Kidney (tissue), 14 donors: ENCODE data around the gene C16orf74. TPM values are rescaled to one million over a fixed set of nuclear protein-coding genes. Genes with fewer than 3 reads are reported as not detected.
A peak's percentile ranks its signal among the peaks of the same experiment; 100 is the strongest.

ENCODE experiments used
- DNase-seq, 5 donors: peaks; one replicate each; pipeline ENCODE4 v3.0.0-alpha.2; 2013 to 2020
- FAIRE-seq: peaks from 2 replicates; lab custom pipeline; 2012; peaks lifted over from hg19 to GRCh38; lab: Jason Lieb, UNC
- H3K27ac ChIP-seq, 2 donors: one replicate each; pipeline ENCODE4 v1.7.0; 2013; ENCODE audit warnings: low read depth in 2 of 2, low read length in 2 of 2, inconsistent platforms in 1 of 2
- H3K27me3 ChIP-seq: one replicate; pipeline ENCODE4 v1.7.1; 2013; ENCODE audit warnings: low read length, inconsistent platforms; ENCODE audit not compliant: control insufficient read depth, insufficient read depth
- H3K36me3 ChIP-seq, 3 donors: one replicate each; pipeline versions ENCODE4 v1.7.0 to v1.7.1; 2013; ENCODE audit warnings: low read length in 3 of 3, control low read depth in 1 of 3, inconsistent platforms in 1 of 3; ENCODE audit not compliant: insufficient read depth in 3 of 3, control insufficient read depth in 2 of 3
- H3K4me1 ChIP-seq, 3 donors: one replicate each; pipeline versions ENCODE4 v1.7.0 to v1.7.1; 2013; ENCODE audit warnings: low read length in 3 of 3, inconsistent platforms in 1 of 3, low read depth in 1 of 3; ENCODE audit not compliant: control insufficient read depth in 2 of 3, insufficient read depth in 2 of 3
- H3K4me3 ChIP-seq, 3 donors: one replicate each; pipeline versions ENCODE4 v1.7.0 to v1.8.1; 2013; ENCODE audit warnings: low read length in 3 of 3, control low read depth in 1 of 3, inconsistent platforms in 1 of 3
- H3K9ac ChIP-seq, 3 donors: one replicate each; pipeline versions ENCODE4 v1.7.0 to v1.7.1; 2013; ENCODE audit warnings: low read length in 3 of 3, control low read depth in 1 of 3, inconsistent platforms in 1 of 3
- H3K9me3 ChIP-seq, 3 donors: one replicate each; pipeline versions ENCODE4 v1.7.0 to v1.7.1; 2013; ENCODE audit warnings: low read length in 3 of 3, control low read depth in 1 of 3, inconsistent platforms in 1 of 3; ENCODE audit not compliant: control insufficient read depth in 2 of 3, insufficient read depth in 1 of 3
- intact Hi-C: fragments of 100-400 bp; cut with DNase I; formaldehyde crosslinking; loops from one replicate; pipeline ENCODE4 v1.11.1; 2022
- microRNA-seq: library from miRNA; unstranded; fragments of <30 nt; microRNA quantifications from one replicate; pipeline ENCODE4 v1.2.0, GENCODE V29; 2020
- polyA plus RNA-seq: library from polyadenylated mRNA; stranded (reverse); fragments of 350-450 nt; fragmentation: Illumina TruSeq; extraction: RNeasy Lipid Tissue Mini Kit (QIAGEN cat#74804); gene quantifications from one replicate; pipeline ENCODE4 v1.2.3, GENCODE V29; 2014; ENCODE audit warnings: low read depth, low replicate concordance; ENCODE audit not compliant: insufficient read depth
- total RNA-seq: library from RNA; stranded (reverse); fragmentation: NEBNext Ultra II Directional; extraction: Animal tissue kit (Norgen Biotek cat#: 25700); gene quantifications from one replicate; pipeline ENCODE4 v1.2.1, GENCODE V29; 2021
- TF ChIP-seq, protein P1 (sequence below): IDR thresholded peaks from 3 replicates; pipeline ENCODE4 v1.5.1; 2012; ENCODE audit warnings: mild to moderate bottlenecking, moderate library complexity, borderline replicate concordance; ENCODE audit not compliant: insufficient read depth; ENCODE audit errors: extremely low read depth
- donor health status: control.
- donor health status: control.
- donor health status: control.
- donor health status: control.
- donor health status: control.
- donor health status: DM: yes; HTN: yes; CAD: no.
- donor health status: Normal renal cell carcinoma (clear cell type).

Gene C16orf74
- total and polyA plus RNA-seq, 2 donors from 2014 or later = 3.5 to 4.6 TPM

DNA sequence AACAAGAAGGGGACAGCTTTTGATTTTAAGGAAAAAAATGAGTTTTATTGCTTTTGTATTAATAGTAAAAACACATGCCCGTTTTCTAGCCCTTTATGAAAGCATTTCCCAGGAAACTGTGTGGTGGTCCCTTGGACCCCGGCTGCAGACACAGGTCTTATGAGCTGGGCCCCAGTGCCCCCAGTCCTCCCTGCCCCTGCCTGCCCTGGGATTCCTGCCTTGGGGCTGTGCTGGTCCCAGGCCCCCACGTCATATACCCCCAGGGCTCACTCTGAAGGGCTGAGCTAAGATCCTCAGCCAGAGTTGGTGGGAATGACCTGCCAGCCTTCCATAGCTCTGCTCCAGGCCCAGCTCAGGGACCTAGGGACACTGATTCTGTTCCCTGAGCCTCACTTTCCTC is 92.9 kb downstream of the C16orf74 start:
- peaks cover 0 to 14% (median 0%) of the 10 kb centered on the region in 3 donors for H3K4me1 ChIP-seq
- intact Hi-C loops = no loop called here
- no peaks in the 10 kb centered on the region for H3K9me3 ChIP-seq
- TF ChIP-seq, protein P1, sequence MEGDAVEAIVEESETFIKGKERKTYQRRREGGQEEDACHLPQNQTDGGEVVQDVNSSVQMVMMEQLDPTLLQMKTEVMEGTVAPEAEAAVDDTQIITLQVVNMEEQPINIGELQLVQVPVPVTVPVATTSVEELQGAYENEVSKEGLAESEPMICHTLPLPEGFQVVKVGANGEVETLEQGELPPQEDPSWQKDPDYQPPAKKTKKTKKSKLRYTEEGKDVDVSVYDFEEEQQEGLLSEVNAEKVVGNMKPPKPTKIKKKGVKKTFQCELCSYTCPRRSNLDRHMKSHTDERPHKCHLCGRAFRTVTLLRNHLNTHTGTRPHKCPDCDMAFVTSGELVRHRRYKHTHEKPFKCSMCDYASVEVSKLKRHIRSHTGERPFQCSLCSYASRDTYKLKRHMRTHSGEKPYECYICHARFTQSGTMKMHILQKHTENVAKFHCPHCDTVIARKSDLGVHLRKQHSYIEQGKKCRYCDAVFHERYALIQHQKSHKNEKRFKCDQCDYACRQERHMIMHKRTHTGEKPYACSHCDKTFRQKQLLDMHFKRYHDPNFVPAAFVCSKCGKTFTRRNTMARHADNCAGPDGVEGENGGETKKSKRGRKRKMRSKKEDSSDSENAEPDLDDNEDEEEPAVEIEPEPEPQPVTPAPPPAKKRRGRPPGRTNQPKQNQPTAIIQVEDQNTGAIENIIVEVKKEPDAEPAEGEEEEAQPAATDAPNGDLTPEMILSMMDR = no peak
- FAIRE-seq = no peak
- H3K4me3 ChIP-seq = no peak overlapping the region
- H3K36me3 ChIP-seq = peaks cover 6 to 54% (median 26%) of the 10 kb centered on the region in 3 donors
- no peak overlapping the region for H3K27ac ChIP-seq
- H3K27me3 ChIP-seq = no peaks in the 10 kb centered on the region
- DNase-seq = peak in 1 of 5 donors; percentile 34
- H3K9ac ChIP-seq = no peak overlapping the region

Small RNAs within 50 kb of the gene (microRNA-seq; reads per million reads assigned to microRNA genes)
- not detected for gene MIR1910

Other genes starting within 250 kb of the C16orf74 start
- 92.8 TPM for gene GSE1, start 137.8 kb downstream of the C16orf74 start, total RNA-seq
- gene GSE1, start 137.8 kb downstream of the C16orf74 start, polyA plus RNA-seq = 9.5 TPM
- 0.88 TPM for gene GINS2, start 62.1 kb downstream of the C16orf74 start, total RNA-seq
- 0.97 TPM for gene GINS2, start 62.1 kb downstream of the C16orf74 start, polyA plus RNA-seq
- gene EMC8, start 48.4 kb upstream of the C16orf74 start, total RNA-seq = 20.9 TPM
- gene EMC8, start 48.4 kb upstream of the C16orf74 start, polyA plus RNA-seq = 24.7 TPM
- gene COX4I1, start 48.6 kb upstream of the C16orf74 start, total RNA-seq = 439 TPM
- gene COX4I1, start 48.6 kb upstream of the C16orf74 start, polyA plus RNA-seq = 1,996 TPM
- gene IRF8, start 148.1 kb upstream of the C16orf74 start, total RNA-seq = 33.3 TPM
- gene IRF8, start 148.1 kb upstream of the C16orf74 start, polyA plus RNA-seq = 2.9 TPM